Esophagus muscularis mucosa (tissue), 3 donors: ENCODE results near the gene IKZF4.

ENCODE experiments used
- POLR2AphosphoS5 ChIP-seq, 2 donors: sonication (generic); formaldehyde crosslinking; IDR thresholded peaks; one replicate each; pipeline ENCODE4 v1.6.1; 2017; ENCODE audit warnings: antibody characterized with exemption in 2 of 2
- TF ChIP-seq, protein P1 (sequence below), 3 experiments: fragments of 200-600 bp in 2 of 3; fragments of 450-650 bp in 1 of 3; sonication (generic) in 2 of 3; IDR thresholded peaks; one replicate each; pipeline ENCODE4 v1.5.1; 2017 to 2019; ENCODE audit warnings: antibody characterized with exemption in 3 of 3, mild to moderate bottlenecking in 2 of 3, moderate library complexity in 1 of 3

GRCh38 chr12:55973599-55974307 lies 47.1 kb upstream of the IKZF4 start, which contains the start of gene RAB5B:
- TF ChIP-seq, protein P1, sequence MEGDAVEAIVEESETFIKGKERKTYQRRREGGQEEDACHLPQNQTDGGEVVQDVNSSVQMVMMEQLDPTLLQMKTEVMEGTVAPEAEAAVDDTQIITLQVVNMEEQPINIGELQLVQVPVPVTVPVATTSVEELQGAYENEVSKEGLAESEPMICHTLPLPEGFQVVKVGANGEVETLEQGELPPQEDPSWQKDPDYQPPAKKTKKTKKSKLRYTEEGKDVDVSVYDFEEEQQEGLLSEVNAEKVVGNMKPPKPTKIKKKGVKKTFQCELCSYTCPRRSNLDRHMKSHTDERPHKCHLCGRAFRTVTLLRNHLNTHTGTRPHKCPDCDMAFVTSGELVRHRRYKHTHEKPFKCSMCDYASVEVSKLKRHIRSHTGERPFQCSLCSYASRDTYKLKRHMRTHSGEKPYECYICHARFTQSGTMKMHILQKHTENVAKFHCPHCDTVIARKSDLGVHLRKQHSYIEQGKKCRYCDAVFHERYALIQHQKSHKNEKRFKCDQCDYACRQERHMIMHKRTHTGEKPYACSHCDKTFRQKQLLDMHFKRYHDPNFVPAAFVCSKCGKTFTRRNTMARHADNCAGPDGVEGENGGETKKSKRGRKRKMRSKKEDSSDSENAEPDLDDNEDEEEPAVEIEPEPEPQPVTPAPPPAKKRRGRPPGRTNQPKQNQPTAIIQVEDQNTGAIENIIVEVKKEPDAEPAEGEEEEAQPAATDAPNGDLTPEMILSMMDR (IDR thresholded peaks at IDR 0.05) = peak in 1 of 3 experiments; percentile 22
- TF ChIP-seq POLR2AphosphoS5 (IDR thresholded peaks at IDR 0.05) = peak; percentile 96 to 98
